Measurements from ENCODE around the gene TBC1D22A.

DNA sequence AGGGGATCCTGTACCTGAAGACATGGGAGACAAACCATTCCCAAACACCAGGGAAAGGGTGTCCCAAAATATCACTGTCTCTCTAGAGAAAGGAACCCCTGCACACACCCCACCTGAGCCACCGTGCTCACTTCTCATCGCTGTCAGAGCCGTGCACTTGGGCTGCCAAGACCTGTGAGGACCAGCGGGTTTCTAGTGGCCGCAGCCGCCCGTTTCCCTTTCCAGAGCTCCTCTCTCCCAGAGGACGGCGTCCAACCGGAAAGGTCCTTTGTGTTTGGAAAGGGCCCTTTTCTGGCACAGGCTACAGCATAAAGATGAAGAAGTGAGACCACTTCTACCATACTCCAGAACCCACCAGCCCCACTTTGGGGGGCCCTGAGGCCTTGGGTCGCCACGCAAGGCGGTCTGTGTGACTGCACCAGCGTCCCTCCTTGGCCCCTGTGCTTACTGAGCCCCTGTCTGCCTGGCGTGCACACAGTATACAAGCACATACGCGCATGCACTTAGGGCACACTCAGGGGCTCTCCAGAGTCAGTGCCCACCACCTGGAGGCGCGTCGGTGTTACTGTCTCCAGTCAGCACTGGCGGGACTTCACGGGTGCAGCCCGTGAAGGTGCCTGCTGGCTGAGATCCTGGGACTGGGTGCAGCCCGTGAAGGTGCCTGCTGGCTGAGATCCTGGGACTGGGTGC, 381.8 kb downstream of the TBC1D22A start:
- TF ChIP-seq, protein P1, sequence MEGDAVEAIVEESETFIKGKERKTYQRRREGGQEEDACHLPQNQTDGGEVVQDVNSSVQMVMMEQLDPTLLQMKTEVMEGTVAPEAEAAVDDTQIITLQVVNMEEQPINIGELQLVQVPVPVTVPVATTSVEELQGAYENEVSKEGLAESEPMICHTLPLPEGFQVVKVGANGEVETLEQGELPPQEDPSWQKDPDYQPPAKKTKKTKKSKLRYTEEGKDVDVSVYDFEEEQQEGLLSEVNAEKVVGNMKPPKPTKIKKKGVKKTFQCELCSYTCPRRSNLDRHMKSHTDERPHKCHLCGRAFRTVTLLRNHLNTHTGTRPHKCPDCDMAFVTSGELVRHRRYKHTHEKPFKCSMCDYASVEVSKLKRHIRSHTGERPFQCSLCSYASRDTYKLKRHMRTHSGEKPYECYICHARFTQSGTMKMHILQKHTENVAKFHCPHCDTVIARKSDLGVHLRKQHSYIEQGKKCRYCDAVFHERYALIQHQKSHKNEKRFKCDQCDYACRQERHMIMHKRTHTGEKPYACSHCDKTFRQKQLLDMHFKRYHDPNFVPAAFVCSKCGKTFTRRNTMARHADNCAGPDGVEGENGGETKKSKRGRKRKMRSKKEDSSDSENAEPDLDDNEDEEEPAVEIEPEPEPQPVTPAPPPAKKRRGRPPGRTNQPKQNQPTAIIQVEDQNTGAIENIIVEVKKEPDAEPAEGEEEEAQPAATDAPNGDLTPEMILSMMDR (IDR thresholded peaks at IDR 0.05) = no peak
- TF ChIP-seq POLR2A (IDR thresholded peaks at IDR 0.05) = no peak

Data from heart left ventricle (tissue), 13 donors.